ENCODE results near the gene IL17RE.
A peak's percentile ranks its signal among the peaks of the same experiment; 100 is the strongest.

DNA sequence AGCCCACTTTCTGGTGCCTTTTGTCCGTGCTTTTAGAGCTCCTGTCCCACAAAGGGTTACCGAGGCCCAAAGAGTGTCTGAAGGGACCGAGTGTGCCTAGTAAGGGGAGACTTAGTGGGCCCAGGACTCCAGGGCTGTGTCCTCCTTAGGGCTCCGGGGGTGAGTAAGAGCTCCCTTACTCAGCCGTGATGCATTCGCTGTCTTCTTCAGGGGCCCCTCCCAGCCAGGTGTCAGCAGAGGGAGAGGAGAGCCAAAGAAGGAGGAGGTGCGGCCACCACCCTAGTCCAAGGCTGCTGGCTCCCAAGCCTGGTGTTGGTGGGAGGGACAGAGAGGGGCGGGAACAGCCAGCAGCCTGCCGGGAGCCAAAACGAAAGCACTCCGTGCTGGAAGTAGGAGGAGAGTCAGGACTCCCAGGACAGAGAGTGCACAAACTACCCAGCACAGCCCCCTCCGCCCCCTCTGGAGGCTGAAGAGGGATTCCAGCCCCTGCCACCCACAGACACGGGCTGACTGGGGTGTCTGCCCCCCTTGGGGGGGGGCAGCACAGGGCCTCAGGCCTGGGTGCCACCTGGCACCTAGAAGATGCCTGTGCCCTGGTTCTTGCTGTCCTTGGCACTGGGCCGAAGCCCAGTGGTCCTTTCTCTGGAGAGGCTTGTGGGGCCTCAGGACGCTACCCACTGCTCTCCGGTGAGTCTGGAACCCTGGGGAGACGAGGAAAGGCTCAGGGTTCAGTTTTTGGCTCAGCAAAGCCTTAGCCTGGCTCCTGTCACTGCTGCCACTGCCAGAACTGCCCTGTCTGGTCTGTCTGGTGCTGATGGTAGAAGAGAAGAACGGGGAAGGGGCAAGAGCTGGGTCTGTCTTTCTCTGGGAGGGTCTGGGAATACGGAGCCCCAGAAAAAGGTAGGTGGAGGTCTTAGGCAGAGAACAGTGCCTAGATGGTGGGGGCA, 14.4 kb downstream of the IL17RE start, which contains the start of gene IL17RC:
- TF ChIP-seq CTCF (IDR thresholded peaks at IDR 0.05): no peak
- TF ChIP-seq POLR2A (IDR thresholded peaks at IDR 0.05): peak; percentile 71

Data from right lobe of liver (tissue), 4 donors.